Activated CD8-positive, alpha-beta T cell treated with anti-CD3 and anti-CD28 coated beads for 36 hours (primary cell): ENCODE results near the gene MYLK4. TPM values are rescaled to one million over a fixed set of nuclear protein-coding genes. Genes with fewer than 3 reads are reported as not detected.

ENCODE experiments used
- ATAC-seq: fragments of 200-7000 bp; cut with Tn5 transposase; one replicate; pipeline ENCODE4 v1.10.0; 2021; ENCODE audit warnings: mild to moderate bottlenecking, moderate library complexity
- CTCF ChIA-PET: fragments of 350-600 bp; sonication (Branson Sonifier 250); formaldehyde crosslinking; loops from one replicate; lab custom pipeline; 2021; ENCODE audit warnings: antibody characterized with exemption; lab: Charles Lee
- POLR2A ChIA-PET: fragments of 350-600 bp; sonication (Branson Sonifier 250); formaldehyde crosslinking; loops from one replicate; lab custom pipeline; 2021; ENCODE audit warnings: antibody characterized with exemption; lab: Charles Lee
- DNase-seq: peaks from one replicate; pipeline ENCODE4 v3.0.0-alpha.2; 2020
- H3K27ac Mint-ChIP-seq: one replicate; pipeline ENCODE4 v1.8.0; 2021; ENCODE audit warnings: mild to moderate bottlenecking, mixed read lengths
- H3K27me3 Mint-ChIP-seq: one replicate; pipeline ENCODE4 v1.8.0; 2021; ENCODE audit warnings: mixed read lengths
- H3K36me3 Mint-ChIP-seq: one replicate; pipeline ENCODE4 v1.8.0; 2021; ENCODE audit warnings: low read depth, mixed read lengths
- H3K4me1 Mint-ChIP-seq: one replicate; pipeline ENCODE4 v1.8.0; 2021; ENCODE audit warnings: low read depth, mixed read lengths
- H3K4me3 Mint-ChIP-seq: one replicate; pipeline ENCODE4 v1.8.0; 2021; ENCODE audit warnings: mild to moderate bottlenecking, moderate library complexity, mixed read lengths
- H3K9me3 Mint-ChIP-seq: one replicate; pipeline ENCODE4 v1.8.0; 2021; ENCODE audit warnings: mixed read lengths
- CTCF ChIP-seq: fragments of 200-600 bp; IDR thresholded peaks from one replicate; pipeline ENCODE4 v1.8.0; 2022; ENCODE audit warnings: antibody characterized with exemption, mild to moderate bottlenecking
- intact Hi-C: fragments of 100-400 bp; cut with micrococcal nuclease; formaldehyde crosslinking; loops from one replicate; pipeline ENCODE4 v1.10.0; 2022
- total RNA-seq, 2 experiments: library from RNA; stranded (reverse); gene quantifications; one replicate each; pipeline ENCODE4 v1.2.3, GENCODE V29; 2021

Gene MYLK4
- total RNA-seq, 2 experiments from 2014 or later, result 0.09 to 0.11 TPM

GRCh38 chr6:2755456-2755855 lies 4.7 kb upstream of the MYLK4 start:
- Mint-ChIP-seq H3K9me3 (no peaks in the 10 kb centered on the region), H3K36me3 (no peaks in the 10 kb centered on the region), H3K27ac (no peak overlapping the region), H3K27me3 (peaks cover 10% of the 10 kb centered on the region), H3K4me1 (peaks cover 4% of the 10 kb centered on the region), H3K4me3 (no peak overlapping the region)
- no peak for ATAC-seq
- no peak for DNase-seq
- no peak for TF ChIP-seq CTCF
- POLR2A ChIA-PET, result interaction anchor here (0.7 kb wide), 1 partner anchor 1174 kb away, joined by 3 read pairs; no protein-coding TSS in a partner anchor
- intact Hi-C loops, result loop anchor here (10.0 kb wide), 1 partner anchor 1161 kb away; no protein-coding TSS in a partner anchor
- CTCF ChIA-PET, result interaction anchor here (0.9 to 13.4 kb wide), 3 partner anchors 8 to 18 kb away, joined by 4 to 224 read pairs (median 4); no protein-coding TSS in a partner anchor

GRCh38 chr6:2754911-2755310 lies 4.2 kb upstream of the MYLK4 start:
- intact Hi-C loops, result loop anchor here (10.0 kb wide), 1 partner anchor 1160 kb away; no protein-coding TSS in a partner anchor
- Mint-ChIP-seq H3K36me3 (no peaks in the 10 kb centered on the region), H3K4me1 (peaks cover 4% of the 10 kb centered on the region), H3K27me3 (peaks cover 10% of the 10 kb centered on the region), H3K27ac (no peak overlapping the region), H3K4me3 (no peak overlapping the region), H3K9me3 (no peaks in the 10 kb centered on the region)
- ChIA-PET POLR2A (interaction anchor here (0.7 kb wide), 1 partner anchor 1173 kb away, joined by 3 read pairs; no protein-coding TSS in a partner anchor), CTCF (interaction anchor here (0.9 to 13.4 kb wide), 3 partner anchors 8 to 18 kb away, joined by 4 to 224 read pairs (median 4); no protein-coding TSS in a partner anchor)
- DNase-seq (no peak), ATAC-seq (no peak)
- TF ChIP-seq CTCF, result no peak

DNA sequence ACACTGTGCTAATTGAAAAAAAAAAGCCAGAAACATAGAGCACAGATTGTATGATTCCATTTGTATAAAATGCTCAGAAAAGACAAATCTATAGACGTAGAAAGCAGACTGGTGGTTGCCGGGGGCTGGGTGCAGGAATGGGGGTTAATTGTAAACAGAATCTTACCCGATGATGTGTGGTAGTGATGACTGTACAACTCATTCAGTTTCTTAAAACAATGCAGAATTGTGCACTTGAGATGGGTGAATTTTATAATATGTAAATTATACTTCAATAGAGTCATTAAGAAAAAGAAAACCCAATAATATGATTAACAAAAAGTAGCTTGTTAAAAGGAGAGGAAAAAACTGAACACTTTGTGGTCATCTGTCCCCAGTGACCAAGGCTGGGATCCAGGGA lies 3.7 kb upstream of the MYLK4 start:
- ChIA-PET CTCF (interaction anchor here (0.9 to 13.4 kb wide), 3 partner anchors 9 to 17 kb away, joined by 4 to 224 read pairs (median 4); no protein-coding TSS in a partner anchor), POLR2A (no interaction called here)
- no peak for ATAC-seq
- intact Hi-C loops, result loop anchor here (10.0 kb wide), 1 partner anchor 1160 kb away; no protein-coding TSS in a partner anchor
- peaks cover 10% of the 10 kb centered on the region for H3K27me3 Mint-ChIP-seq
- no peak for TF ChIP-seq CTCF
- DNase-seq, result no peak
- no peaks in the 10 kb centered on the region for H3K9me3 Mint-ChIP-seq
- H3K4me1 Mint-ChIP-seq, result peaks cover 7% of the 10 kb centered on the region
- H3K4me3 Mint-ChIP-seq, result no peak overlapping the region
- H3K36me3 Mint-ChIP-seq, result no peaks in the 10 kb centered on the region
- H3K27ac Mint-ChIP-seq, result no peak overlapping the region

- DNase-seq (no peak), ATAC-seq (no peak)
- Mint-ChIP-seq H3K27ac (no peak overlapping the region), H3K4me3 (no peak overlapping the region), H3K9me3 (no peaks in the 10 kb centered on the region), H3K4me1 (peaks cover 7% of the 10 kb centered on the region), H3K27me3 (peaks cover 10% of the 10 kb centered on the region), H3K36me3 (no peaks in the 10 kb centered on the region)
- TF ChIP-seq CTCF, result no peak
- intact Hi-C loops, result loop anchor here (10.0 kb wide), 1 partner anchor 1159 kb away; no protein-coding TSS in a partner anchor
- CTCF ChIA-PET, result interaction anchor here (1.2 to 13.4 kb wide), 4 partner anchors 8 to 1158 kb away, joined by 4 to 224 read pairs (median 5); no protein-coding TSS in a partner anchor
- POLR2A ChIA-PET, result no interaction called here
Observed at GRCh38 chr6:2753743-2754142, 3.0 kb upstream of the MYLK4 start.

DNA sequence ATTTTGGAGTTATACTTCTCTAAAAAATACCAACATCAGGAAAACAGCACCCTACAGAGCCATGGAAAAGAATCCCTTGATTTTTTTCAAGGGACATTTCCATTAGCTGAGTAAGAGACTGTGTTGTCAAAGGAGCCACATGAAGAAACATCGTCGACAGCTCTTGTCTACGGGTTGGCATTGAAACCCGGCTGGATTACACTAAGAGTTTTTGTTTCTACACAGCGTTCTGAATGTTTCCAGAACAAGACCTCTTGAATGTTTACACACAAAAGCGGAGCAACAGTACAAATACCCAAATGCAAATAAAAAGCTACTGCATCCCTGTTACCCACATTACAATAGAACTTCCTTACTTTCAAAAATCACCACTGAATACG lies 2.4 kb upstream of the MYLK4 start:
- intact Hi-C loops, result loop anchor here (10.0 kb wide), 1 partner anchor 1158 kb away; no protein-coding TSS in a partner anchor
- Mint-ChIP-seq H3K27me3 (peaks cover 10% of the 10 kb centered on the region), H3K27ac (no peak overlapping the region), H3K4me3 (no peak overlapping the region), H3K36me3 (no peaks in the 10 kb centered on the region), H3K4me1 (peaks cover 7% of the 10 kb centered on the region), H3K9me3 (no peaks in the 10 kb centered on the region)
- CTCF ChIA-PET, result interaction anchor here (0.7 to 13.4 kb wide), 5 partner anchors 8 to 1157 kb away, joined by 3 to 224 read pairs (median 5); no protein-coding TSS in a partner anchor
- DNase-seq (no peak), ATAC-seq (no peak)
- no peak for TF ChIP-seq CTCF
- POLR2A ChIA-PET, result no interaction called here
